Fibroblast of the conjunctiva (primary cell): ENCODE data around the gene PPFIA3.
"Not testable (repeated sequence)": the region's sequence is repeated elsewhere in the genome, so short reads cannot be mapped to it uniquely, and the experiment has no call there.

Experiments used
- DNase-seq: peaks from one replicate; pipeline ENCODE4 v3.0.0-alpha.2; 2010; ENCODE audit warnings: low read depth

Gene PPFIA3

GRCh38 chr19:49103331-49104085 is 15.8 kb upstream of the PPFIA3 start:
- DNase-seq, result no peak

GRCh38 chr19:49104229-49104864 is 15.0 kb upstream of the PPFIA3 start:
- no peak for DNase-seq

DNA sequence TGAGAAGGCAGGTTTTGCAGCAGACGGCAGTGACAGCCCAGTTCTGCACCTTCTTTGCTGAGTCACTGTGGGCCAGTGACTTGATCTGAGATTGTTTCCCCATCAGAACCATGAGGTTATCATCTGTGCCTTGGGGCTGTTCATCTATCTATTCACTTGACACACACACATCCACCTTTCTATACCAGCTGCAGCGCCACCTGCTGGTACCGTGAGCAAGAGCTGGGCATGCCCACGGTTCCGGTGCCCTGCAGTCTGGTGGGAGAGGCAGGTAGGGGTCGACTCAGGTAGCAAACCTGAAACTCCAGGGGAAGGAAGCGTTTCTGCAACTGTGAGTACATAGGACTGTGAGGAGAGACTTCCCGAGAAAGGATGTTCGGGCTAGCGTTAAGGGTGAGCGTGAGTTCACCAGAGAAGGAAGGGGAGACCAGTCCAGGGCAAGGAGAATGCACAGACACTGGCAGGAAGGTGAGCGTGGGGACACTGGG is 12.7 kb upstream of the PPFIA3 start:
- DNase-seq, result no peak

DNA sequence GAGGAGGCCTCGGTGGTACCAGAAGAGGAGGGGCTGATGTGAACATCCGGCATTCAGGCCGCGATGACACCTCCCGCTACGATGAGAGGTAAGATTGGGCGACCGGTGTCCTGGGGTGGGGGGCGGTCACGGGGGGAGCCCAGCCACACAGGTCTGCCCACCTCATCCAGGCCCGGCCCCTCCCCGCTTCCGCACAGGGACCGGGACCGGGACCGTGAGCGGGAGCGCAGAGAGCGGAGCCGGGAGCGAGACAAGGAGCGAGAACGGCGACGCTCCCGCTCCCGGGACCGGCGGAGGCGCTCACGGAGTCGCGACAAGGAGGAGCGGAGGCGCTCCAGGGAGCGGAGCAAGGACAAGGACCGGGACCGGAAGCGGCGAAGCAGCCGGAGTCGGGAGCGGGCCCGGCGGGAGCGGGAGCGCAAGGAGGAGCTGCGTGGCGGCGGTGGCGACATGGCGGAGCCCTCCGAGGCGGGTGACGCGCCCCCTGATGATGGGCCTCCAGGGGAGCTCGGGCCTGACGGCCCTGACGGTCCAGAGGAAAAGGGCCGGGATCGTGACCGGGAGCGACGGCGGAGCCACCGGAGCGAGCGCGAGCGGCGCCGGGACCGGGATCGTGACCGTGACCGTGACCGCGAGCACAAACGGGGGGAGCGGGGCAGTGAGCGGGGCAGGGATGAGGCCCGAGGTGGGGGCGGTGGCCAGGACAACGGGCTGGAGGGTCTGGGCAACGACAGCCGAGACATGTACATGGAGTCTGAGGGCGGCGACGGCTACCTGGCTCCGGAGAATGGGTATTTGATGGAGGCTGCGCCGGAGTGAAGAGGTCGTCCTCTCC is 11.5 kb upstream of the PPFIA3 start:
- DNase-seq, result no peak

GRCh38 chr19:49109051-49109450 is 10.3 kb upstream of the PPFIA3 start:
- no peak for DNase-seq

GRCh38 chr19:49109569-49110233 is 9.6 kb upstream of the PPFIA3 start:
- DNase-seq, result no peak

DNA sequence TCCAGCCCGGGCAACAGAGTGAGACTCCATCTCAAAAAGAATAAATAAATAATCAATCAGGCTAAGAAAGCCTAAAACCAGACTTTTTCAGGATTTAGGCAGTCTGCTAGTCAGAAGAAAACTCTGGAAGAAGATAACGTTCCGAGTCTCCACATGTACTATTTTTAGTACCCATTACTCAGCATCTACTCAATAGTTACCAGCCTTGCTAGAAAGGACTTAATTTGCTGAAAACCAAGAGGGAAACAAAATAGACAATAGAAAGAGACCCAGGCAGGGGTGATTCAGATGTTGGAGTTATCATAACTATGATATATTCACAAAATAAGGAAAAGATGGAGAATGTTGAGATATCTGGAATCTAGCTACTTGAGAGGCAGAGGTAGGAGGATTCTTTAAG is 8.8 kb upstream of the PPFIA3 start:
- DNase-seq, result no peak

- DNase-seq, result no peak
Measured at GRCh38 chr19:49111218-49111998, 7.9 kb upstream of the PPFIA3 start.

DNA sequence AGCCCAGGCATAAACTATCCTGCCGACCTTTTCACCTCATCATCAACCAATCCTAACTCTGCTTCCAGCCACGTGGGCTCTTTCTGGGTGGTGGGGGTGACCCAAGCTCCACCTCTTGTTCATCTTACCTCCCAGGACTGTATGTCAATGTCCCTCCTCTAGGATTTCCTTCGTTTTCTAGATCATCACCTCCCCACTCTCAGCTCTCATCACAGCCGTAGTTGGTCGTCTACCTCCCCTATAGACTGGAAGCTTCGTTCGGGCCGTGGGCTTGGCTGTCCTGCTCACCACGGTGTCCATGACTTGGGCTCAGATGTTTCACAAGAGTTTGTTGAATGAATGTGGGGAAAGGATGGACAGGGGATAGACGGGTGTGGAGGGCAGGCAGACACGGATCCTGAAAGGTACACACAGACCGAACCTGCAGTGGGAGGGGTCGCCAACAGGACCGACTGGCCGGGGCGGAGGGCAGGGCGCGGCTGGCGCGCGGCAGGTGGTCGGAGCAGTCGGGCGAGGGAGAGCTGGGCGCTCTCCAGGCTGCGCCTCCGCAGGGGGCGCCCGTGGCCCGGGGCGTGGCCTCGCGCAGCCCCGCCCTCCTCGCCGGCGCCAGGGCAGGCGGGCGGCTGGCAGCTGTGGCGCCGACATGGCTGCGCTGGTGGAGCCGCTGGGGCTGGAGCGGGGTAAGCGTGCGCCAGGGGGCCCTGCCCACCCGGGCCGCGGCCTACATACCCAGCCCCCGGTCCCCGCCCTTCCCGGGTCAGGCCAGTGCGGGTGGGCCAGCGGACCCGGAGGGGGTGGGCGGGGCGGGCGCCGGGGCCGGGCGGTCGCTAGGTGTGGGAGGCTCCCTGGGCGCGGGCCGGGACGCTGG is 5.3 kb upstream of the PPFIA3 start, which contains the start of gene LIN7B:
Gene LIN7B (plus strand): TSS at position 609 of the 868 bp plus-strand sequence. CDS start 35 bp downstream, at position 644.
- no peak for DNase-seq

GRCh38 chr19:49114630-49115363 is 4.5 kb upstream of the PPFIA3 start:
- DNase-seq, result no peak

DNA sequence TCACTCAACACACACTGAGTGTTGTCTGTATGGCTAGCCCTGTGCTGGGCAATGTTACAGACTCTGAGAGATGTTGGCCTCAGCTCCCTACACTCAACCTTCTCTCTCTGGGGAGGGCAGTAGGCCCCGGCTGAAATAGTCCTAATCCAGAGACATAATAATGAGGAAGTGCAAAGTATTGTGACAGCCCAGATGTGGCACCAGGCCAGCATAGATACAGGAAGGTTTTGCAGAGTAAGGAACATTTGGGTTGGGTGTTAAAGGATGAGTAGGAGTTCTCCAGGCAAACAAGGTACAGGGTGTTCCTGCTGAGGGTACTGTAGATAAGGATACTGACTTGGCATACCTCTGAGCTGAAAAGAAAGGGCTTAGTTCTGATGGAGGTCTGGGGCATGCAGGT is 2.8 kb upstream of the PPFIA3 start:
- DNase-seq, result no peak

DNA sequence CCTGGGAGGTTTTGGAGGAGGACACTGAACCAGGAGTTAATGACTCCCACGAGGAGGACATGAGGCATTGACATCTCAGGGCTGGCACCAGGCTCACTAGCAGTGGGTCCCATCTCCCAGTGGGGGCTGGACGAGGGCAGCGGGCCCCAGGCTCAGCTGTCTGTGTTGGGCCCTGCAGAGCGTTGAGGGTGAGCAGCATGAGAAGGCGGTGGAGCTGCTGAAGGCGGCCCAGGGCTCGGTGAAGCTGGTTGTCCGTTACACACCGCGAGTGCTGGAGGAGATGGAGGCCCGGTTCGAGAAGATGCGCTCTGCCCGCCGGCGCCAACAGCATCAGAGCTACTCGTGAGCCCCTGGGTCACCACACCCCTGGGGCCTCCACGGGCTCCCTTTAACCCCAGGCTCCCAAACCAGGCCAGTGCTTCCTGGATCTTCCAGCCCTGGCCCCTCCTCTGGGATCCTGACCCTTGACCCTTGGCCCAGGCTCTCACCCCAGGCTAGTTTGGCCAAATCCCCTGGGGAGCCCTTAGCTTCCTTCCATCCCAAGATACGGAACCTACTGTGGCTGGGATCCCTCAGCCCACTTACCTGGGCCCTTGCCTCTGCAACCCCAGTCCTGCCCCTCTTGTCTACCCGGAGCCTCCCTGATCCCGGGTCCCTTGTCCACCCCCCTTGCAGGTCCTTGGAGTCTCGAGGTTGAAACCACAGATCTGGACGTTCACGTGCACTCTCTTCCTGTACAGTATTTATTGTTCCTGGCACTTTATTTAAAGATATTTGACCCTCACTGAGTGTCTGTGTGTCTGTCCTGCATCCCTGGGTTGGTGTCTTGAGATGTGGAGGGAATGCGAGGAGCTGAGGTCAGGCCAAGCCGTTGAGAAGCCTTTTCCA is 1.4 kb upstream of the PPFIA3 start:
- no peak for DNase-seq

DNA sequence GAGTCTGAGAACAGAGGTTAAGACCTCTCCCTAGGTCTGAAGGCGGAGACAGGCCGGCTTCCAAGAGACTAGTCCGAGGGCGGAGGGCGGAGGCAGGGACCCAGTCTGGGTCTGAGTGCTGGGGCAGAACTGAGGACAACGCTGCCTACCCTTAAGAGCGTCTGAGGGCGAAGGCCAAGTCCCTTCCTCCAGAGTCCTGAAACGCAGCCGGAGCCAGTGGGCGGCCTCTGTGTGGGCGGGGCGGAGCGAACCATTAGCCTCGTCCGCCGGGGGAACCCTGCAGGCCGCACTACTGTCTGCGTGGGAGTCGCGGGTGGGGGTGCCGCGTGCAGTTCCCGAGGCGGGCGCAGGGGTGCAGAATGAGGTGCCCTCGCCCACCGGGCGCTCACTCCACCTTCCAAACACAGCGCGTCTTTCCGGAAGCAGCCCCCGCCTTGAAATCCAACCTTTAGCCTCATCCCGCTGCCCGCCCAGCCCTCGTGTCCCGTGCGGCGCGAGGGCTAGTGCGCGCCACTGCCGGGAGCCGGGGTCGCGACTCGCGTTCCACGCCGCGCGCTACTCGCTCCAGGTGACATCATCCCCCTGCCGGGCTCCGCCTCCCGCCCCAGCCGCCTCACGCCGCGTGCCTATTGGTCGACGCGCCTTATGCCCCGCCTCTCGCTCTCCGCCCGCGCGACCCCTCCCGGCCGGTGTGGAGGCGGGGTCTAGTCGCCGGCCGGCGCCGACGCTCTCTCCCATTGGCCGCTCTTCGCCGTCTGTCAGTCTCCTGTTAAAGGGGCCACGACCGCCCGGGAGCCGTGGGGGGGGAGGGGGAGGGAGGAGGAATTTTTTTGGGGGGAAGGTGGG is 556 bp upstream of the PPFIA3 start, which contains the start of gene C19orf73:
Gene C19orf73 (minus strand): TSS at position 579 of the 846 bp plus-strand sequence. CDS start 121 bp downstream, at position 458.
- peak; percentile 85 for DNase-seq

DNA sequence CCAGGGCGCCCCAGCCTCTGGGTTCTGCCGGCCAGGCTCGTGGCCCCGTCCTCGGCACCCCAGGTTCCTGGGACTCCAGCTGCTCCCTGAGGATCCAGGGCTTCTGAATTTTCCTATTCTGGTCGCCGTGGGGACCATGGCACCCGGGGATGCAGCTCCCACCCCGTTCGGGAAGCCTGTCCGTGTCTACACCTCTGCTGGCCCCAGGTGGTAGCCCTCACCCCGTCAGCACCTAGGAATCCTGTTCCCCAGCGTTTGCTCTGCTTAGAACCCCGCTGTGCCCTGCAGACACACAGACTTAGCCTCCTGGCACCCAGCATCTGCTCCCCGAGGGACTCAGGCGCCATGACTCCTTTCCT is 960 bp downstream of the PPFIA3 start:
- no peak for DNase-seq

GRCh38 chr19:49120868-49121267 is 1.5 kb downstream of the PPFIA3 start:
- no peak for DNase-seq

DNA sequence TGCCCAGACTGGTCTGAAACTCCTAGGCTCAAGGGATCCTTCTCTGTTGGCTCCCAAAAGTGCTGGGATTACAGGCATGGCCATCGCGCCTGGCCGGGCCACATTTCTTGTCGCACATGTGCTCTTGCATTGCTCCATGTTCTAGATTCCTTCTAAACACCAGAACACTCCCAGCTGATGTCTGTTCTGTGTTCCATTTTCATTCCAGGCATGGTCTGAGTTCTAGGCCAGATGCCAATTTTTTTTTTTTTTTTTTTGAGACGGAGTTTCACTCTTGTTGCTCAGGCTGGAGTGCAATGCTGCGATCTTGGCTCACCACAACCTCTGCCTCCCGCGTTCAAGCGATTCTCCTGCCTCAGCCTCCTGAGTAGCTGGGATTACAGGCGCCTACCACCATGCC is 2.5 kb downstream of the PPFIA3 start:
- DNase-seq, result not testable (repeated sequence)

DNA sequence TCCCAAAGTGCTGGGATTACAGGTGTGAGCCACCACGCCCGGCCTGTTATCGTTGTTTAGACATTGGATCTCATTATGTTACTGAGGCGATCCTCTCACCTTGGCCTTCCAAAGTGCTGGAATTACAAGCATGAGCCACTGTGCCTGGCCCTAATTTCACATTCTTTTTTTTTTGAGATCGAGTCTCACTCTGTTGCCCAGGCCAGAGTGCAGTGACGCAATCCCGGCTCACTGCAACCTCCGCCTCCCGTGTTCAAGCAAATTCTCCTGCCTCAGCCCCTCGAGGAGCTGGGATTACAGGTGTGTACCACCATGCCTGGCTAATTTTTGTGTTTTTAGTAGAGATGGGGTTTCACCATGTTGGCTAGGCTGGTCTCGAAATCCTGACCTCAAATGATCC is 3.9 kb downstream of the PPFIA3 start:
- DNase-seq, result not testable (repeated sequence)
